GM12891 (cell line): ENCODE measurements around the gene LPCAT1.
"Not testable (repeated sequence)": the region's sequence is repeated elsewhere in the genome, so short reads cannot be mapped to it uniquely, and the experiment has no call there.

ENCODE experiments used
- DNase-seq: peaks from one replicate; pipeline ENCODE4 v3.0.0; 2011; ENCODE audit warnings: low spot score; ENCODE audit not compliant: insufficient read length
- FAIRE-seq: peaks from 2 replicates; lab custom pipeline; 2011; peaks lifted over from hg19 to GRCh38; lab: Jason Lieb, UNC
- PAX5 ChIP-seq: IDR thresholded peaks from 2 replicates; pipeline ENCODE4 v1.6.1; 2011; ENCODE audit warnings: low read length, moderate library complexity, mild to moderate bottlenecking; ENCODE audit not compliant: insufficient read depth, severe bottlenecking
- POLR2A ChIP-seq: IDR thresholded peaks from 2 replicates; pipeline ENCODE4 v1.6.1; 2011; ENCODE audit warnings: low read depth, low read length, control low read depth
- POLR2AphosphoS5 ChIP-seq: IDR thresholded peaks from 2 replicates; pipeline ENCODE4 v1.6.1; 2011; ENCODE audit warnings: low read depth, low read length, control low read depth
- POU2F2 ChIP-seq: IDR thresholded peaks from 2 replicates; pipeline ENCODE4 v1.6.1; 2011; ENCODE audit warnings: low read depth, mild to moderate bottlenecking, control low read depth, low read length, moderate library complexity
- SPI1 ChIP-seq: IDR thresholded peaks from 2 replicates; pipeline ENCODE4 v1.6.1; 2011; ENCODE audit warnings: low read depth, low read length, control low read depth
- TAF1 ChIP-seq: IDR thresholded peaks from 2 replicates; pipeline ENCODE4 v1.6.1; 2011; ENCODE audit warnings: low read depth, low read length, control low read depth

LPCAT1 gene

DNA sequence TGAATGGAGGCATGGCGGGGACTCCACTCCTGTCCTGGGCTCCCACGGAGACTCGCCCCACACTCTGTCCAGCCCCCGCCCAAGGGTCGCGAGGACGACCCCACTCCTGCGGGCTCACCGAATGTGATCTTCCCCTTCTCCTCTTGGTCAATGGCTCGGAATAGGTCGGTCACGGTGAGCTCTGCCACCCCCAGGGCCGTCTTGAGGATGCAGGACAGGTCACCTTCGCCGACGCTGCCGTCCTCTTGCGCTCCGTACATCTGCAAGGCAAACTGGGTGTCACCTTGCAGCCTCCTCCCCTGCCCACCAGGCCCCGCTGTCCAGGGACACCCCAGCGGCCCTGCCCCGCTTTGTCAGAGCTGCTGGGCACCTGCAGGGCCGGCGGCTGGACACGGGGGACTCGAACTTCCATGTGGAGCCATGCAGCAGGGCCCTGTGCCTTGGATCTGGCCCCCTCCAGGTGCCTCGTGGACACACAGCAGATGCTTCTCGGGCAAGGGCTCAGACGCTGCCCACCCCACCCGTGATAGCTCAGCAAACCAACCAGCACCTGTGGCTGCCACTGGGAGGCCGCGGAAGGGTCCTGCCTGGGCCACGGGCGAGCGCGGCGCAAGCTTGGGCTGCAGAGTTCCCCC, 57.0 kb downstream of the LPCAT1 start:
- DNase-seq, result no peak
- TF ChIP-seq SPI1, result no peak
- no peak for TF ChIP-seq PAX5
- TF ChIP-seq POLR2AphosphoS5, result no peak
- no peak for TF ChIP-seq POU2F2
- no peak for TF ChIP-seq POLR2A
- no peak for TF ChIP-seq TAF1
- FAIRE-seq, result no peak

DNA sequence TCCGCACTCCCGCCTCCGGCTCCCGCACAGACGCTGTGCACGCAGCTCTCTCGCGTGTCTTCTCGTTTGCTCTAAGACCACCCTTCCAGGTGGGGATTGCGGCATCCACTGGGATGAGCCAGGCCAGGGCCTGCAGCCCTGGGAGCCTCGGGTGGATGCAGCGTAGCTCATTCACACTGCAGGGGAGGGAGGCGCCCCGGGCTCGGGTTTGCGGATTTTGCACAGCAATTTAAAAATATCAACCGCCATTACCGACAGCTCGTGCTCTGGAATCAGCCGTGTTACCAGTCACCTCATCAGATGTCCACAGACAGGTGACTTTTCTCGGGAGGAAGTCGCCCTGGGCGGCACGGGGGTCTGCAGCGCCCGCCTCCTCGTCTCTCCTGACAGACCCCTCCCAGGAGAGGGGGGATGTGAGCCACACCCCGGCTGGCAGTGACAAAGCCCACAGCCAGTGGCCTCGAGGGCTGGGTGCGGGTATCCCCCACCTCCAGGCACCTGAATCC, 57.7 kb downstream of the LPCAT1 start:
- TF ChIP-seq POU2F2, result no peak
- TF ChIP-seq TAF1, result no peak
- no peak for TF ChIP-seq SPI1
- no peak for TF ChIP-seq PAX5
- no peak for DNase-seq
- FAIRE-seq, result no peak

DNA sequence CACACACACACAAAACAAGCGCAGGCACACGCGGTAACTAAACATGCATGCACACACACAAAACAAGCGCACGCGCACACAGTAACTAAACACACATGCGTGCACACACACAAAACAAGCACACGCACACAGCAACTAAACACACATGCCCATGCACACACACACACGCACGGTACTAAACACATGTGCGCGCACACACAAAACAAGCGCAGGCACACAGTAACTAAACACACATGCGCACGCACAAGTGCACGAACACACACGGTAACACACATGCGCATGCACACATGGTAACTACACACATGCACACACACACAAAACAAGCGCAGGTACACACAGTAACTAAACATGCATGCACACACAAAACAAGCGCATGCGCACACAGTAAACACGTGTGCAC, 58.6 kb downstream of the LPCAT1 start:
- FAIRE-seq, result peak; percentile 86
- no peak for DNase-seq
- no peak for TF ChIP-seq TAF1
- TF ChIP-seq SPI1, result no peak
- no peak for TF ChIP-seq POU2F2

DNA sequence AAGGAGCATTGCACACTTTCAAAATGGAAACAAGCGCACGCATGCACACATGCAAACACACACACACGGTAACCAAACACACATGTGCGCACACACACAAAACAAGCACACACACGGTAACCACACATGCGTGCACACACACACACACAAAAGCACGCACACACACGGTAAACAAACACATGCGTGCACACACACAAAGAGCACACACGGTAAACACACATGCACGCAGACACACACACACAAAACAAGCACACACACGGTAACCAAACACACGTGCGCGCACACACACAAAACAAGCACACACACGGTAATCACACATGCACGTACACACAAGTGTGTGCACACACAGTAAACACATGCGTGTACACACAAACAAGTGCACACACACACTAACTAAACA, 59.2 kb downstream of the LPCAT1 start:
- TF ChIP-seq TAF1 (no peak), PAX5 (no peak), POLR2AphosphoS5 (no peak)
- no peak for FAIRE-seq
- no peak for DNase-seq

DNA sequence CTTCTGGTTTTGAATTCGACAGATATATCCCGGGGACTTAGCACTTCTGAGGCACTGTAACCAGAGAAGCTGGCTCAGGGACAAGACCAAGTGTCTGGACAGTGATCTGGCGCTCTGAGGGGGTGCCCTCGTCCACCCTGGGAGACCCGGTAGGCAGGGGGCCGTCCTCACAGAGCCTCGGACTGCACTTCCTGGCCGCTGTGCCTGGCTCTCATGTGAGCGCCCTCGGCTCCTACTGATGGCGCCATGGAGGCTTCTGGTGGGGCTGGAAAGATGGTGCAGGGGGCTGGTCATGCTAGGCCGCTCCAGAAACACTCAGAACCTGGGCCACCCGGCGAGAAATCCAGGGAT, 59.7 kb downstream of the LPCAT1 start:
- DNase-seq (no peak), FAIRE-seq (no peak)
- TF ChIP-seq POLR2AphosphoS5, result no peak
- TF ChIP-seq POLR2A, result no peak
- no peak for TF ChIP-seq SPI1
- TF ChIP-seq PAX5, result no peak
- TF ChIP-seq POU2F2, result no peak
- TF ChIP-seq TAF1, result no peak

DNA sequence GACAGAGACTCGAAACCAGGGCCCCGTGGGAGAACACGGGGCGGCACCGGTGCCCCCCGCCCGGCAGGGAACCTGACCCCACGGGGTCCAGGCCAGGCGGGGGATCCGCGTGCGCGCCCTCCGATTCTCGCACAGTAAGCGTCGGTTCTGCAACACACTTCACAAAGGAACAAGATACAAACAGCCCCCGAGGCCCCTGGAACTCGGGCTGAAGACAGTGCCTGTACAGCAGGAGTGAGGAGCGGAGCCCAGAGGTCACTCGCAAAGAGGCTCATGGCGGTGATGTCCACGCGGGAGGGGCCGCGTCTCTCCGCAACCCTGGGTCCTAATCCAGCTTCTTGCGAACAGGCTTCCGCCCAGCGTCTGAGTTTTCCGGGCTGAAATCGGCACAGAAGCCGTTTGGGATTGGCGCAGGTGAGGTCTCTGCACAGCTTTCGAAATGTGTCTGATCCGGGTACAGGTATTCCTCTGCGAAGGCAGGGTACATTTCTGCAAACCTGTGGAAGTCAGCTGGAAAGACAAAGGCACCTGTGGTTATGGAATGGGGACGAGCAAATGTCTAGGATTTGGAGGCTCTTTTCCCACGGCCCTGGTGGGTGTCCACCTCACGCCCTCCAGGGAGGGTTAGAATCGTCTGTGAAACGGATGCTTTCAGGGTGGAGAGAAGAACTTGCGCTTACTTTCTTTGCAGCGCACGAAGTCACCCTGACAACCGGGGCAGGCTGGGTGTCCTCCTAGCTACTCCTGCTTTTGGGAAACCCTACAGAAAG, 60.2 kb downstream of the LPCAT1 start:
- no peak for TF ChIP-seq POLR2A
- TF ChIP-seq SPI1, result no peak
- TF ChIP-seq TAF1, result no peak
- TF ChIP-seq POLR2AphosphoS5, result no peak
- no peak for TF ChIP-seq POU2F2
- TF ChIP-seq PAX5, result no peak
- FAIRE-seq (no peak), DNase-seq (no peak)

DNA sequence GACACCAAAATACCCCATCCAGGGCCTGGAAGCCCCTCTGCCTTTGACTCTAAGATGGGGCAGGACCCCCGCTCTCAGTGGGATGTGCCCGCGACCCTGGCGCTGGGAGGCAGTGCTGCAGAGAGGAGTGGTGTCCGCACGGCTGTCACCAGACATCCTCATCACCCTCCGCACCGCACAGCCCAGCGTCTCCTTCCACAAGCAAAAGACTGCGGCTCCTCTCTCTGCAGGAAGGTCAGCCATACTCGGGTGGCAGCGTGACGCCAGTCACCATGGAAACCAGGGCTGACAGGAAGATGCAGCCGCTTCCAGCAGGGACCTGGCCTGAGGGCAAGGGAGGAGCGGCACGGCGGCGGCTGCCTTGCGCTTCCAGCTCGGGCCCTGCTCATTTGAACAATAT, 61.4 kb downstream of the LPCAT1 start:
- FAIRE-seq, result no peak
- DNase-seq, result no peak
- no peak for TF ChIP-seq POLR2AphosphoS5
- no peak for TF ChIP-seq TAF1
- no peak for TF ChIP-seq POU2F2
- TF ChIP-seq POLR2A, result no peak
- no peak for TF ChIP-seq PAX5
- TF ChIP-seq SPI1, result no peak

DNA sequence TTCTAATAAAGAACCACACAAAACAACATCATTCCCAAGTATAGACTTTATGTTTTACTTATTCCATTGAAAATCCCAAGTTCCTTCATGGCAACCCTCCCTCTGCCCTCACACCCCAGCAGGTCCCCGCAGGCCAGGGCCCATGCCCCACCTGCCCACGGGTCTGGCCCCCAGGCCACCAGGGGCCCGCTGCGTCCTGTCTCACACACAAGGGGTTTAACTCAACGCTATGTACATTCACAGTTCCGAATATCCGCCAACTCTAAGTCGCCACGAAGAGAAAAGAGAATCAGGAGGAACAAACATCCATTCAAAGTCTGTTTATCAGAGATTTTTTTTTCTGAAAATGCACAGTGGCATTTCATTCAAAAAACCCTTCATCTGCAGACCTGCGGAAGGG, 62.4 kb downstream of the LPCAT1 start:
- FAIRE-seq (no peak), DNase-seq (no peak)
- TF ChIP-seq SPI1, result no peak
- no peak for TF ChIP-seq POLR2A
- TF ChIP-seq TAF1, result no peak
- no peak for TF ChIP-seq POLR2AphosphoS5
- TF ChIP-seq POU2F2, result no peak
- TF ChIP-seq PAX5, result no peak

DNA sequence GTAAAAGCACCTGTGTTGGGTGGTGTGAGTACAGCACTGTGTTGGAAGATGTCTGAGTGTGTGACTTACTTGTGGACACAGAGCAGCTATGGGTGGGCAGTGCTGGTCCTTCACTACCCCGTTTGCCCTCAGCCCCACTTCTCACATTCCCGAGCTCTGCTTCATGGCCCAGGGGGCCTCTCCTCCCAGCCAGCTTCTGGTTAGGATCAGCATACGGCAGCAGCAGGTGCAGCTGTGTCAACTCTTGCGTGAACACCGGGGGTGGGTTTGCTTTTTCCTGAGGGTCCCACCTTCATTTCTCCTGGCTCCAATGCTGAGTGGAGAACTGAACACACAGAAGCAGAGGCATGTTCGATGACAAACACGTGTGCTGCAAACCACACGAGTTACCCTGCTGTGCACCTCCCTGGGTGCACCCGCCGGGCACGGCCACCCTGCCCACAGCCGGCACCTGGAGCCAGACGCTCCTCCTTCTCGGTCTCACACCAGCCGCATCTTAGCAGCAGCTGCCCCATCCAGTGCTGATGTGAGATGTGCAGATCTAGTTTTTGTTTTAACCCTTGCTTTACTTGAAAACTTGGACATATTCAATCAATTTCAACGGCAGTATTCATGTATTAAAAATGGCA, 63.6 kb downstream of the LPCAT1 start:
- TF ChIP-seq SPI1 (no peak), POLR2AphosphoS5 (peak; percentile 57; the same call in 1 of the 2 replicates)
- FAIRE-seq (no peak), DNase-seq (no peak)

DNA sequence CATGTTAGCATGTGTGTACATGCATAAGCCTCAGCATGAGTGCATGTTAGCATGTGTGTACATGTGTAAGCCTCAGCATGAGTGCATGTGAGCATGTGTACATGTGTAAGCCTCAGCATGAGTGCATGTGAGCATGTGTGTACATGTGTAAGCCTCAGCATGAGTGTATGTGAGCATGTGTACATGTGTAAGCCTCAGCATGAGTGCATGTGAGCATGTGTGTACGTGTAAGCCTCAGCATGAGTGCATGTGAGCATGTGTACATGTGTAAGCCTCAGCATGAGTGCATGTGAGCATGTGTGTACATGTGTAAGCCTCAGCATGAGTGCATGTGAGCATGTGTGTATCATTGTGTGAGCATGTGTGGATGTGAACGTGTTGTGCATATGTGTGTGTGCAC, 64.3 kb downstream of the LPCAT1 start:
- FAIRE-seq, result peak; percentile 52
- not testable (repeated sequence) for DNase-seq

DNA sequence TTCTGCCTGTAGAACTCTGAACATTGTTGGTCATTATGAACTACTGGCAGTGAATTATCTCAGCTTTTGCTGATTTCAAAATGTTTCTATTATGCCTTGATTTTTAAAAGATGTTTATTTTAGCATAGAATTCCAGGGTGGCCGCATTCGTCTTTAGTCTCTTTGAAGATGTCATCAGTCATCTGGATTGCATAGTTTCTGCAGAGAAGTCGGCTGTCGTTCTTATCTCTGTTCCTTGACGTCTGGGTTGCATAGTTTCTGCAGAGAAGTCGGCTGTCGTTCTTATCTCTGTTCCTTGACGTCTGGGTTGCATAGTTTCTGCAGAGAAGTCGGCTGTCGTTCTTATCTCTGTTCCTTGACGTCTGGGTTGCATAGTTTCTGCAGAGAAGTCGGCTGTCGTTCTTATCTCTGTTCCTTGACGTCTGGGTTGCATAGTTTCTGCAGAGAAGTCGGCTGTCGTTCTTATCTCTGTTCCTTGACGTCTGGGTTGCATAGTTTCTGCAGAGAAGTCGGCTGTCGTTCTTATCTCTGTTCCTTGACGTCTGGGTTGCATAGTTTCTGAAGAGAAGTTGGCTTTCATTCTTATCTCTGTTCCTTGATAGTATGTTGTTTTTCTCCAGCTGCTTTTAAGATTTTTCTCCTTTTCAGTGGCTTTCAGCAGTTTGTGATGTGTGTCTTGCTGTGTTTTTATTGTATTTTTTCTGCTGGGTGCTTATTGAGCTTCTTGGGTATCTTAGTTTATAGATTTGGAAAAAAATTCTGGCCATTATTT, 67.5 kb downstream of the LPCAT1 start:
- DNase-seq, FAIRE-seq: not testable (repeated sequence)
